HuH-7.5 (cell line): ENCODE data around the gene APOC4.

ENCODE experiments used
- DNase-seq: peaks from one replicate; pipeline ENCODE4 v3.0.0; 2011; ENCODE audit warnings: low spot score

The APOC4 gene

DNA sequence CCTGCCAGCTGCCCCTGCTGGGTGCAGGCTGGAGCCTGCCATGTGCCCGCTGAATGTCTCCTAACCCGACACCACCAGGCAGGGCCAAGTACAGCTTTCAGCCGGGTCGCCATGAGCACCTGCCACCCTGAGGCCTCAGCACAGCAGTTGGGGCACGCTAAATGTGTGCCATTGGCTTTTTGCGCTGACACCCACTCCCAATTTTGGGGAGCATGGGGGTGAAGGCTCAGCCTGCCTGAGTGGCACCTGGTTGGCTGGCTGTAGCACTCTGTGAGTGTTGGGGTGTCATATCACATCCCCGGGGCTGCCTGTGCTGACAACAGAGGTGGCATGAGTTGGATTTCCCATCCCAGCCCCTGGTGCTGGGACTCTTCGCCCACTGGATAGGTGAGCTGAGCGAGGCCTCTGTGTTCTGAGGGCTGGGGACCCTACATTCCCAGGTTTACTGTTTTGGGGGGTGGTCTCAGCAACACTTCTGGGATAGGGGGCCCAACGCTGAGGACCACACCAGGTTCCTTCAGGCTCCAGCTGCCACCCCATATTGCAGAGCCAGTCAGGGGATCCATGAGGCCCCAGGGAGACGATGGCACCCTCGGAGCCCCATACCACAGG lies 52.0 kb downstream of the APOC4 start:
- no peak for DNase-seq
